ENCODE data around the gene NFYC.
A peak's percentile ranks its signal among the peaks of the same experiment; 100 is the strongest.

NFYC gene

GRCh38 chr1:40762144-40762923 lies 70.8 kb downstream of the NFYC start:
- no peak for DNase-seq

- no peak for DNase-seq
These were observed 72.4 kb downstream of the NFYC start for GRCh38 chr1:40763742-40764532.

- no peak for DNase-seq
These were observed 73.5 kb downstream of the NFYC start for GRCh38 chr1:40764981-40765380.

GRCh38 chr1:40766017-40766416 lies 74.5 kb downstream of the NFYC start:
- peak; percentile 58 for DNase-seq

GRCh38 chr1:40766560-40766959 lies 75.1 kb downstream of the NFYC start:
- no peak for DNase-seq

GRCh38 chr1:40768146-40768990 lies 76.9 kb downstream of the NFYC start:
- no peak for DNase-seq

- no peak for DNase-seq
These were observed 78.3 kb downstream of the NFYC start for GRCh38 chr1:40769815-40770214.

GRCh38 chr1:40770296-40771070 lies 79.0 kb downstream of the NFYC start:
- DNase-seq = no peak

GRCh38 chr1:40772146-40772955 lies 80.8 kb downstream of the NFYC start:
- DNase-seq = no peak

GRCh38 chr1:40773748-40774265 lies 82.3 kb downstream of the NFYC start:
- no peak for DNase-seq

- DNase-seq = no peak
These were observed 82.9 kb downstream of the NFYC start for GRCh38 chr1:40774266-40774998.

- DNase-seq = no peak
These were observed 85.0 kb downstream of the NFYC start for GRCh38 chr1:40776236-40777072.

GRCh38 chr1:40777224-40777970 lies 85.9 kb downstream of the NFYC start:
- DNase-seq = no peak

GRCh38 chr1:40780678-40781607 lies 89.4 kb downstream of the NFYC start:
- no peak for DNase-seq

GRCh38 chr1:40781608-40781971 lies 90.1 kb downstream of the NFYC start:
- no peak for DNase-seq

GRCh38 chr1:40782371-40782956 lies 91.0 kb downstream of the NFYC start:
- peak; percentile 43 for DNase-seq
